ENCODE results near the gene RNF208. TPM values are rescaled to one million over a fixed set of nuclear protein-coding genes. Genes with fewer than 3 reads are reported as not detected.

RNF208 gene
- total and polyA plus RNA-seq, 2 of the 4 experiments (the other 2 are of a cell fraction): 1.2 TPM; not detected in 1

- Histone ChIP-seq H2BK20ac (ENCODE audit: low read depth, low read length) (no peak overlapping the region), H3K9ac (ENCODE audit: low read depth, low read length) (no peak overlapping the region), H2BK15ac (ENCODE audit: low read depth, low read length) (no peak overlapping the region), H3K56ac (ENCODE audit: extremely low read depth, insufficient read depth, low read length) (no peak overlapping the region), H4K5ac (ENCODE audit: low read depth, low read length) (no peak overlapping the region), H2BK120ac (ENCODE audit: low read depth, low read length) (no peak overlapping the region), H4K8ac (ENCODE audit: low read depth in 2 of 2, low read length in 2 of 2) (no peak overlapping the region), H2AK5ac (ENCODE audit: low read depth, low read length) (no peak overlapping the region), H3K27me3 (ENCODE audit: control insufficient read depth, insufficient read depth, low read length) (no peaks in the 10 kb centered on the region), H4K20me1 (ENCODE audit: insufficient read depth, low read length) (peaks cover 4% of the 10 kb centered on the region; the same call in 1 of the 2 replicates), H2AFZ (replicated peaks; ENCODE audit: low read length, poor library complexity) (no peak overlapping the region), H3K36me3 (ENCODE audit: control insufficient read depth, insufficient read depth, low read length) (peaks cover 76% of the 10 kb centered on the region), H3K27ac (ENCODE audit: insufficient read depth, low read length) (no peak overlapping the region), H3K79me1 (ENCODE audit: low read depth in 1 of 2, low read length in 2 of 2) (peaks cover 0 to 23% of the 10 kb centered on the region in 2 experiments), H3K4me3 (ENCODE audit: insufficient read depth, low read depth, low read length) (no peak overlapping the region), H3K18ac (ENCODE audit: low read depth, low read length) (no peak overlapping the region), H2BK5ac (ENCODE audit: low read depth, low read length, poor library complexity, severe bottlenecking) (no peak overlapping the region), H3K23ac (ENCODE audit: low read depth, low read length) (no peak overlapping the region), H3K9me1 (ENCODE audit: insufficient read depth, low read length) (0 out of 2 replicates have a peak, but pooled peaks cover 2% of the 10 kb centered on the region), H4K91ac (ENCODE audit: insufficient read depth, low read depth, low read length) (no peak overlapping the region), H3K9me3 (ENCODE audit: control insufficient read depth, insufficient read depth, low read length) (no peaks in the 10 kb centered on the region), H3K4ac (ENCODE audit: low read depth, low read length) (no peak overlapping the region), H2AK9ac (replicated peaks; ENCODE audit: low read depth, low read length, poor library complexity) (no peak overlapping the region), H3K14ac (replicated peaks; ENCODE audit: low read depth, low read length) (no peak overlapping the region), H3K4me2 (ENCODE audit: low read depth, low read length) (no peak overlapping the region), H3K4me1 (ENCODE audit: control insufficient read depth, insufficient read depth, low read length) (peaks cover 7% of the 10 kb centered on the region)
- CTCF ChIA-PET: no interaction called here
- POLR2A ChIA-PET (ENCODE audit: unreplicated experiment): no interaction called here
- no peak for DNase-seq
- in situ Hi-C loops (cut with MboI; ENCODE audit: low sequenced_read_pairs): no loop called here
- no peak for TF ChIP-seq CEBPB (IDR thresholded peaks at IDR 0.05; ENCODE audit: low read depth, low read length)
- TF ChIP-seq CHD1 (IDR thresholded peaks at IDR 0.05; ENCODE audit: low read depth, low read length): no peak
- no peak for TF ChIP-seq SMC3 (IDR thresholded peaks at IDR 0.05; ENCODE audit: low read depth, low read length)
- TF ChIP-seq BHLHE40 (IDR thresholded peaks at IDR 0.05; ENCODE audit: low read depth, low read length): no peak
- no peak for TF ChIP-seq NFE2L2 (IDR thresholded peaks at IDR 0.05; ENCODE audit: low read depth, low read length)
- WGBS, 2 experiments (ENCODE audit: extremely low coverage in 2 of 2, insufficient read length in 1 of 2): 100% methylated on average over 4 of the region's 17 CpGs; no CpG with 5 or more reads in 1 of the 2 experiments
- no peak for ATAC-seq (ENCODE audit: low read depth)
- dilution Hi-C loops (cut with HindIII; ENCODE audit: low sequenced_read_pairs, unreplicated experiment): no loop called here
- intact Hi-C loops (cut with micrococcal nuclease): no loop called here
- BruUV-seq (replicated peaks): no TSS peak
Measured at GRCh38 chr9:137182836-137183235, 39.2 kb downstream of the RNF208 start.
